GM21423 (cell line): ENCODE results near the gene ARID4B.

ENCODE experiments used
- ATAC-seq: cut with Tn5 transposase; IDR thresholded peaks from one replicate; pipeline ENCODE4 v1.9.1; 2021; ENCODE audit warnings: mild to moderate bottlenecking, moderate library complexity; ENCODE audit not compliant: unreplicated experiment

Gene ARID4B

DNA sequence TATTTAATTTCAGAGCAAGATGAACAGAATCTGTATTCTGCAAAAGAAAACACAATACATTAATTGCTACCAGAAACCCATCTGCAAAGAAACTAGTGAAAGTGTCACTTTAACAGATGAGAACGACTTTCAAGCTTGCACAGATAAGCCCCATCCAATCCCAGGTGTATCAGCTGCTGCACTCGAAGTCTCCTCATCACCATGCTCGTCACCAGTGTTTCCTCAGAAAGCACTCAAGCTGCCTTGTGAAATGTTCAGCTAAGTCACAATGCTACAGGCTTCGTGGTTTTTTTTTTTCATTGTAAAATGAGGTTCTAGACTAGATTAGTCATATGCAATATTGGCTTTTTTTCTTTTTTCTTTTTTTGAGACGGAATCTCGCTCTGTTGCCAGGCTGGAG is 196.0 kb downstream of the ARID4B start:
- ATAC-seq: no peak

- ATAC-seq: no peak
Measured at GRCh38 chr1:235130766-235131270, 197.2 kb downstream of the ARID4B start.

DNA sequence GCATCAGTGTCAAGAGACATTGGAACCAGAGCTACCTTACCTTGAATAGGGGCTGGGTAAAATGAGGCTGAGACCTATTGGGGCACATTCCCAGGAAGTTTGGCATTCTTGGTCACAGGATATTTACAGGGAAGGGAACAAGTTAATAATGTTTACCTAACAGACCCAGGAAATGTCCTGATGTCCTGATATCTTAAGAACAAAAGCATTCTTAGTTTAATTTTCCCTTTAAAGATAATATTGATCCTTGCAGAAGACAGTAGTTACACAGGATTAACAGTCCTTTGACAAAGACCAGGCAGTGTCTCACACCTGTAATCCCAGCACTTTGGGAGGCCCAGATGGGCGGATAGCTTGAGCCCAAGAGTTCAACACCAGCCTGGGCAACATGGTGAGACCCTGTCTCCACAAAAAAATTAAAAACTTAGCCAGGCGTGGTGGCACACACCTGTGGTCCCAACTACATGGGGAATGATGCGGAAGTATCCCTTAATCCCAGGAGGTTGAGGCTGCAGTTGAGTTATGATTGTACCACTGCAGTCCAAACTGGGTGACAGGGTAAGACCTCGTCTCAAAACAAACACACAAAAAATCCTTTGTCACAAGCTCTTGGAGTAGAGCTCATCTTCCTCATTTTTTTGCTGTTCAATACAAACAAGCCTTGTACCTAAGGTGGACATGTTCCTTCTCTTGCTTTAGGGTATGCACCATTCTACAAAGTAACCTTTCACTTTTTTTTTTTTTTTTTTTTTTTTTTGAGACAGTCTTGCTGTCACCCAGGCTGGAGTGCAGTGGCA is 198.0 kb downstream of the ARID4B start:
- ATAC-seq: no peak

DNA sequence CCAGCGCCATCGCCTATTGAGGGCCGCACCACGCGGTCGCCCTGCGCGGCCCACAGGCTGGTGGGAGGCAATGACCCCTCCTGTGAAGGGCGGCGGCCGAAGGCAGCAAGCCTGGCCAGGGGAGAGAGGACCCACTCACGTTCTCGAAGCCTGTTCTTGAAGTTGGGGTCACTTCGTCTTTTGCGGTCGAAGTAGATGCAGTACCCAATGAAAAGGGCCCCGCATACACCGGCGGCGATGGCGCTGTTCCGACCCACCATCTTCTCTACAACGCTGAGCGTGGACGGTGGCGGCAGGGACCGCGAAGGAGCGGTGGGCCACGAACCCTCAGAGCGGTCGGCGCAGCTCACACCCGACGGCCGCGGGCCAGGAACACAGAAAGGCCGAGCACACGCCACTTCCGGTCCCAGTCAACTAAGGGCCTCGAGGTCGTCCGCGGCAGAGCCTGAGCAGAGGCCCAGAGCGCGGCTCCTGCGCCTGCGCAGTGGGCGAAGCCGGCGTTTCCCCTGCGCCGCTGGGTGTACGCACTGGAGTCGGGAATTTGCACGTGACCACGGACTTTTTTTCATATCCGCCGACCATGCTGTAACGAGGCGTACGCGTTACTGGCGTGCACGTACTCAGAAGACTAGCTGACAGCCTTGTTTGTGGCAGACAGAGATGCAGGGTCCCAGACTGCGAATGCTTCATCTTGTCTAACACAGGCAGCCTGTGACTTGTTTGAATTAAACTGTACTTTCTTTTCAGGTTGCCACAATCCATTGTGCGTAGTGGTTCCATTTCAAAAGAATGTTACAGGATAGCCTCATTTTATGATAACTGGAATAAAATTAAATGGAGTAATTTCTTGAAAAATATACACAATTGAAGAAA is 199.3 kb downstream of the ARID4B start, which contains the start of gene TOMM20:
TSS of gene TOMM20 (minus strand) at position 382 of the 873 bp plus-strand sequence. CDS start at position 260, 122 bp downstream.
- peak; percentile 95 for ATAC-seq

GRCh38 chr1:235127732-235128455 is 200.1 kb downstream of the ARID4B start:
- ATAC-seq: no peak

DNA sequence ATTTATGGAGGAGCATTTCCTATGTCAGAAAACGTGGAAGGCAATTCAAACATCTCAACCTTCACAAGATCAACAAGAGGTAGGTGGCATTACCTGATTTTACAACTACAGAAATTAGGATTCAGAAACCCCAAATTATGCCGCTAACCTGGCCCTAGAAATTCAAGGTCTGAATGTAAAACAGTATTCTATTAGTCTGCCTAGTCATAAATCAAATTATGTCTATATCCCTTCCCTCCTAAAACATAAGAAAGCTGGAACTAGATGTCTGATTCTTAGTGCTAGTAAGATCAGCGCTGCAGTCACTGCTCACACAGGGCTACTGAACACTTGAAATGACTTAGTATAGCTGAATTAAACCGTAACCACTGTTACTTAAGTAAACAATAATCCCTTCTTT is 200.8 kb downstream of the ARID4B start:
- no peak for ATAC-seq

DNA sequence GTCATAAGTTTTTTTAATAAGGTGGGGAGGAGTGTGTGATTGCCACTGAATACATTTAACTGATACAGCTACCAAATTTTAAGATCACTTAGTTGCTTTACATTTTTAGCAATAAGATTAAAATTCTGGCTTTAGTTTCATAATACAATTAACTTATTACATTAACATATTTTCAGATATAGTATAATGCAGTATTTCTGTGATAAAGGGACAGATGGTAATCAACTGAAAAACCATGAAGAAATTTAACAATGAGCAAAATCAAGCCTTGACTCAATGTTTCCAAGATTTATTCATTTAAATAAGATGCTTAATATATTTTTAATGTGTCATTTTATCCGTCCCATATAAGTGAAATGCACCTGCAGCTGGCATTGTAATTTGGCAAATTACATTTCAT is 203.3 kb downstream of the ARID4B start:
- no peak for ATAC-seq

GRCh38 chr1:235124111-235124510 is 203.9 kb downstream of the ARID4B start:
- no peak for ATAC-seq

DNA sequence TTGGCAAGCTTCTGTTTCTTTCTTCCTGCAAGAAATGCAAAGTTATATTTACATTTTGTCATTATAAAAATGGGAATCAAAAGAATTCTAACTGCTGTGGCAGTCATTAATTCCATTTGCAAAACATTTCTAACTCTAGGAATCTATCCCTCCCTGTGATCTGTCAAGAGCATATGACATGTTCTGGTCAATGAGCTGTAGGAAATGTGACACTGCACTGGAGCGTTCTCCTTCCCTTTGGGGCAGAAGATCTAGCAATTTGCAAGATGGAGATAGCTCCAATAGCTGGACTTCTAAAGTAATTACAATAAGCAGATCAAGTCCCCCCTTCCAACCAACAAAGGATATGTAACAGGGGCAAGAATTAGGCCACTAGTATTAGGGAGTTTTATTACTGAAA is 205.6 kb downstream of the ARID4B start:
- no peak for ATAC-seq
